ENCODE data around the gene HRH2.

HRH2 gene

GRCh38 chr5:175684931-175685330 is 27.1 kb downstream of the HRH2 start:
- Histone ChIP-seq H3K79me2 (ENCODE audit: control insufficient read depth, low read length) (no peaks in the 10 kb centered on the region), H3K27ac (ENCODE audit: low read depth, low read length) (no peak overlapping the region), H3K4me1 (ENCODE audit: control insufficient read depth, low read length) (peaks cover 12% of the 10 kb centered on the region), H3K36me3 (ENCODE audit: control insufficient read depth, low read length) (no peaks in the 10 kb centered on the region), H3F3A (ENCODE audit: control insufficient read depth, insufficient read depth) (no peaks in the 10 kb centered on the region), H3K27me3 (ENCODE audit: control insufficient read depth, low read length) (no peaks in the 10 kb centered on the region; the same call in 1 of the 2 replicates), H3K9me2 (replicated peaks; ENCODE audit: control insufficient read depth, low read length) (no peaks in the 10 kb centered on the region), H4K20me1 (ENCODE audit: control insufficient read depth, insufficient read depth, low read depth, low read length) (no peaks in the 10 kb centered on the region), H3K4me3 (ENCODE audit: low read length) (no peak overlapping the region), H3K9me3 (ENCODE audit: control insufficient read depth, insufficient read depth, low read length) (no peaks in the 10 kb centered on the region), H3K4me2 (ENCODE audit: low read length) (no peak overlapping the region)
- TF ChIP-seq CTCF (IDR thresholded peaks at IDR 0.05; ENCODE audit: low read depth, low read length, poor library complexity, severe bottlenecking), result no peak
- TF ChIP-seq EZH2phosphoT487 (IDR thresholded peaks at IDR 0.05; ENCODE audit: borderline replicate concordance, low read length), result no peak

- Histone ChIP-seq H3K9me3 (ENCODE audit: control insufficient read depth, insufficient read depth, low read length) (no peaks in the 10 kb centered on the region), H3K27me3 (ENCODE audit: control insufficient read depth, low read length) (no peaks in the 10 kb centered on the region), H3K4me2 (ENCODE audit: low read length) (no peak overlapping the region), H3K36me3 (ENCODE audit: control insufficient read depth, low read length) (no peaks in the 10 kb centered on the region), H3K4me1 (ENCODE audit: control insufficient read depth, low read length) (peaks cover 21% of the 10 kb centered on the region), H3K79me2 (ENCODE audit: control insufficient read depth, low read length) (no peaks in the 10 kb centered on the region), H4K20me1 (ENCODE audit: control insufficient read depth, insufficient read depth, low read depth, low read length) (no peaks in the 10 kb centered on the region), H3F3A (ENCODE audit: control insufficient read depth, insufficient read depth) (no peaks in the 10 kb centered on the region), H3K4me3 (ENCODE audit: low read length) (no peak overlapping the region), H3K9me2 (replicated peaks; ENCODE audit: control insufficient read depth, low read length) (no peaks in the 10 kb centered on the region), H3K27ac (ENCODE audit: low read depth, low read length) (no peak overlapping the region)
- TF ChIP-seq EZH2phosphoT487 (IDR thresholded peaks at IDR 0.05; ENCODE audit: borderline replicate concordance, low read length), result no peak
- TF ChIP-seq CTCF (IDR thresholded peaks at IDR 0.05; ENCODE audit: low read depth, low read length, poor library complexity, severe bottlenecking), result no peak
Measured at GRCh38 chr5:175685701-175686350, 28.0 kb downstream of the HRH2 start.

- H3K27me3 ChIP-seq (ENCODE audit: control insufficient read depth, low read length), result no peaks in the 10 kb centered on the region
- peaks cover 26% of the 10 kb centered on the region for H3K4me1 ChIP-seq (ENCODE audit: control insufficient read depth, low read length)
- no peak overlapping the region for H3K4me3 ChIP-seq (ENCODE audit: low read length)
- no peak for TF ChIP-seq EZH2phosphoT487 (IDR thresholded peaks at IDR 0.05; ENCODE audit: borderline replicate concordance, low read length)
- TF ChIP-seq CTCF (IDR thresholded peaks at IDR 0.05; ENCODE audit: low read depth, low read length, poor library complexity, severe bottlenecking), result no peak
- no peaks in the 10 kb centered on the region for H4K20me1 ChIP-seq (ENCODE audit: control insufficient read depth, insufficient read depth, low read depth, low read length)
- no peaks in the 10 kb centered on the region for H3K9me2 ChIP-seq (replicated peaks; ENCODE audit: control insufficient read depth, low read length)
- no peaks in the 10 kb centered on the region for H3K9me3 ChIP-seq (ENCODE audit: control insufficient read depth, insufficient read depth, low read length)
- H3K36me3 ChIP-seq (ENCODE audit: control insufficient read depth, low read length), result no peaks in the 10 kb centered on the region
- no peak overlapping the region for H3K4me2 ChIP-seq (ENCODE audit: low read length)
- no peak overlapping the region for H3K27ac ChIP-seq (ENCODE audit: low read depth, low read length)
- H3F3A ChIP-seq (ENCODE audit: control insufficient read depth, insufficient read depth), result no peaks in the 10 kb centered on the region
- peaks cover 3% of the 10 kb centered on the region for H3K79me2 ChIP-seq (ENCODE audit: control insufficient read depth, low read length)
Measured at GRCh38 chr5:175686396-175686795, 28.5 kb downstream of the HRH2 start.
